HEK293 (cell line): Measurements from ENCODE around the gene SELENOW.
"Not testable (repeated sequence)": the region's sequence is repeated elsewhere in the genome, so short reads cannot be mapped to it uniquely, and the experiment has no call there.

Source experiments
- ZNF146 ChIP-seq: fragments of 450-650 bp; formaldehyde crosslinking; IDR thresholded peaks from 2 replicates; pipeline ENCODE4 v1.5.1; 2016; ENCODE audit warnings: missing biosample characterization, missing genetic modification characterization
- ZNF514 ChIP-seq: fragments of 450-650 bp; formaldehyde crosslinking; IDR thresholded peaks from 2 replicates; pipeline ENCODE4 v1.5.1; 2016; ENCODE audit warnings: missing biosample characterization, missing genetic modification characterization
- ZNF530 ChIP-seq: fragments of 450-650 bp; formaldehyde crosslinking; IDR thresholded peaks from 2 replicates; pipeline ENCODE4 v1.5.1; 2016; ENCODE audit warnings: low read depth, missing biosample characterization, missing genetic modification characterization
- TF ChIP-seq, protein P1 (sequence below): fragments of 450-650 bp; formaldehyde crosslinking; IDR thresholded peaks from 2 replicates; pipeline ENCODE4 v1.5.1; 2016; ENCODE audit warnings: missing biosample characterization, missing genetic modification characterization

- TF ChIP-seq, protein P1, sequence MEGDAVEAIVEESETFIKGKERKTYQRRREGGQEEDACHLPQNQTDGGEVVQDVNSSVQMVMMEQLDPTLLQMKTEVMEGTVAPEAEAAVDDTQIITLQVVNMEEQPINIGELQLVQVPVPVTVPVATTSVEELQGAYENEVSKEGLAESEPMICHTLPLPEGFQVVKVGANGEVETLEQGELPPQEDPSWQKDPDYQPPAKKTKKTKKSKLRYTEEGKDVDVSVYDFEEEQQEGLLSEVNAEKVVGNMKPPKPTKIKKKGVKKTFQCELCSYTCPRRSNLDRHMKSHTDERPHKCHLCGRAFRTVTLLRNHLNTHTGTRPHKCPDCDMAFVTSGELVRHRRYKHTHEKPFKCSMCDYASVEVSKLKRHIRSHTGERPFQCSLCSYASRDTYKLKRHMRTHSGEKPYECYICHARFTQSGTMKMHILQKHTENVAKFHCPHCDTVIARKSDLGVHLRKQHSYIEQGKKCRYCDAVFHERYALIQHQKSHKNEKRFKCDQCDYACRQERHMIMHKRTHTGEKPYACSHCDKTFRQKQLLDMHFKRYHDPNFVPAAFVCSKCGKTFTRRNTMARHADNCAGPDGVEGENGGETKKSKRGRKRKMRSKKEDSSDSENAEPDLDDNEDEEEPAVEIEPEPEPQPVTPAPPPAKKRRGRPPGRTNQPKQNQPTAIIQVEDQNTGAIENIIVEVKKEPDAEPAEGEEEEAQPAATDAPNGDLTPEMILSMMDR (tag by site-specific recombination): not testable (repeated sequence)
- not testable (repeated sequence) for TF ChIP-seq ZNF146 (tag by site-specific recombination); ZNF514; ZNF530 (tag by site-specific recombination)
Observed at GRCh38 chr19:47764705-47765104, 13.8 kb upstream of the SELENOW start.
